GM13976 (cell line): ENCODE measurements around the gene VSTM2B.

Experiments
- DNase-seq: peaks from one replicate; pipeline ENCODE4 v3.0.0; 2012; ENCODE audit warnings: low spot score
- CTCF ChIP-seq: IDR thresholded peaks from 2 replicates; pipeline ENCODE4 v1.5.1; 2012; ENCODE audit warnings: borderline replicate concordance, mild to moderate bottlenecking; ENCODE audit not compliant: insufficient read depth; ENCODE audit errors: extremely low read depth, missing control alignments, control extremely low read depth
- in situ Hi-C: fragments of 300-500 bp; cut with MboI; formaldehyde crosslinking; loops from one replicate; pipeline ENCODE4 v1.12.0; 2022; ENCODE audit warnings: low sequenced_read_pairs, mixed read lengths, inconsistent platforms; ENCODE audit not compliant: unreplicated experiment

The VSTM2B gene

GRCh38 chr19:29524912-29525831 is 622 bp upstream of the VSTM2B start:
- in situ Hi-C loops, result no loop called here
- no peak for DNase-seq
- no peak for TF ChIP-seq CTCF

GRCh38 chr19:29526730-29527499 is 1.1 kb downstream of the VSTM2B start:
- DNase-seq, result peak; percentile 61
- in situ Hi-C loops, result no loop called here
- no peak for TF ChIP-seq CTCF

GRCh38 chr19:29527500-29528328 is 1.9 kb downstream of the VSTM2B start:
- peak; percentile 12 for TF ChIP-seq CTCF
- DNase-seq, result no peak
- in situ Hi-C loops, result no loop called here

GRCh38 chr19:29528350-29528945 is 2.7 kb downstream of the VSTM2B start:
- peak; percentile 90 for DNase-seq
- in situ Hi-C loops, result no loop called here
- peak; percentile 56 for TF ChIP-seq CTCF

- in situ Hi-C loops, result no loop called here
- no peak for TF ChIP-seq CTCF
- no peak for DNase-seq
Observed at GRCh38 chr19:29528946-29529645, 3.3 kb downstream of the VSTM2B start.
